ENCODE results near the gene ATXN1.

DNA sequence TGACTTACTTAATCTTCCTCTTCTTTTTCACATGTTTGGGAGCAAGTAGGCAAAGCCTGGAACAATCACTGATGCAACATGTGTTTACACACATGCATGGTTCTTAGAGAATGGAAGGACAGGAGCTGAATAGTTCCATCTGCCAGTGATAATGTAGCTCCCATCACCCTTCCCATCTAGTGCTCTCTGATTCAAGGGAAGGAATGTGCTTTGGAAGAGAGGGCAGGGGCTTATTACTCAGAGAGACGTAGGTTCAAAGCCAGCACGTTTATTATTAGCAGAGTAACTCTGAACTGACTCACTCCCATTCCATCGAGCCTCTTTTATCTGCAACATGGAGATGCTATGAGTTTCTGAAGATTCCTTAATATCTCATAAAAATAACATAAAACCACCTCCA lies 311.0 kb downstream of the ATXN1 start:
- TF ChIP-seq POLR2A (IDR thresholded peaks at IDR 0.05): no peak
- TF ChIP-seq, protein P1, sequence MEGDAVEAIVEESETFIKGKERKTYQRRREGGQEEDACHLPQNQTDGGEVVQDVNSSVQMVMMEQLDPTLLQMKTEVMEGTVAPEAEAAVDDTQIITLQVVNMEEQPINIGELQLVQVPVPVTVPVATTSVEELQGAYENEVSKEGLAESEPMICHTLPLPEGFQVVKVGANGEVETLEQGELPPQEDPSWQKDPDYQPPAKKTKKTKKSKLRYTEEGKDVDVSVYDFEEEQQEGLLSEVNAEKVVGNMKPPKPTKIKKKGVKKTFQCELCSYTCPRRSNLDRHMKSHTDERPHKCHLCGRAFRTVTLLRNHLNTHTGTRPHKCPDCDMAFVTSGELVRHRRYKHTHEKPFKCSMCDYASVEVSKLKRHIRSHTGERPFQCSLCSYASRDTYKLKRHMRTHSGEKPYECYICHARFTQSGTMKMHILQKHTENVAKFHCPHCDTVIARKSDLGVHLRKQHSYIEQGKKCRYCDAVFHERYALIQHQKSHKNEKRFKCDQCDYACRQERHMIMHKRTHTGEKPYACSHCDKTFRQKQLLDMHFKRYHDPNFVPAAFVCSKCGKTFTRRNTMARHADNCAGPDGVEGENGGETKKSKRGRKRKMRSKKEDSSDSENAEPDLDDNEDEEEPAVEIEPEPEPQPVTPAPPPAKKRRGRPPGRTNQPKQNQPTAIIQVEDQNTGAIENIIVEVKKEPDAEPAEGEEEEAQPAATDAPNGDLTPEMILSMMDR (IDR thresholded peaks at IDR 0.05): no peak
- TF ChIP-seq EP300 (IDR thresholded peaks at IDR 0.05): no peak

Data from gastroesophageal sphincter (tissue), 3 donors.